HepG2 (cell line): ENCODE results near the gene MRPL38. TPM values are rescaled to one million over a fixed set of nuclear protein-coding genes. Genes with fewer than 3 reads are reported as not detected.
A peak's percentile ranks its signal among the peaks of the same experiment; 100 is the strongest.

Experiments used
- ATF4 ChIP-seq, 2 experiments: fragments of 450-650 bp in 1 of 2; sonication (generic) in 1 of 2; formaldehyde crosslinking; IDR thresholded peaks; 2 replicates each; pipeline versions ENCODE4 v1.5.0 to v1.8.0; 2020 to 2022; ENCODE audit warnings: mild to moderate bottlenecking in 1 of 2, missing genetic modification reagents in 1 of 2
- FOXC1 ChIP-seq: sonication (generic); formaldehyde crosslinking; IDR thresholded peaks from 2 replicates; pipeline ENCODE4 v1.8.0; 2022; ENCODE audit warnings: mild to moderate bottlenecking, missing genetic modification reagents, borderline replicate concordance
- GATAD2A ChIP-seq: IDR thresholded peaks from 2 replicates; pipeline ENCODE4 v1.6.1; 2016
- HDAC6 ChIP-seq: fragments of 200-600 bp; sonication (generic); IDR thresholded peaks from 2 replicates; pipeline ENCODE4 v1.7.0; 2017; ENCODE audit warnings: mild to moderate bottlenecking, antibody characterized with exemption, low read length, low read depth
- JUNB ChIP-seq: sonication (generic); formaldehyde crosslinking; IDR thresholded peaks from 2 replicates; pipeline ENCODE4 v1.8.0; 2022; ENCODE audit warnings: missing genetic modification reagents, mild to moderate bottlenecking, borderline replicate concordance
- MAFF ChIP-seq: IDR thresholded peaks from 2 replicates; pipeline ENCODE4 v1.6.1; 2011; ENCODE audit warnings: low read depth, low read length, improper control_type of control experiment
- RAD21 ChIP-seq: fragments of 450-650 bp; formaldehyde crosslinking; IDR thresholded peaks from 2 replicates; pipeline ENCODE4 v1.5.0; 2020; ENCODE audit warnings: mild to moderate bottlenecking
- RBM22 ChIP-seq: fragments of 200-400 bp; formaldehyde crosslinking; optimal IDR thresholded peaks from 2 replicates; pipeline ENCODE3; 2017; ENCODE audit warnings: mild to moderate bottlenecking, low read length, moderate library complexity
- RFXANK ChIP-seq: IDR thresholded peaks from 2 replicates; pipeline ENCODE4 v1.6.1; 2016
- SIN3B ChIP-seq: fragments of 150-350 bp; IDR thresholded peaks from 2 replicates; pipeline ENCODE4 v1.6.1; 2014; ENCODE audit warnings: low read length
- SP2 ChIP-seq: sonication (generic); formaldehyde crosslinking; IDR thresholded peaks from 2 replicates; pipeline ENCODE4 v1.5.1; 2020; ENCODE audit warnings: mild to moderate bottlenecking, missing genetic modification reagents
- THAP9 ChIP-seq: sonication (generic); formaldehyde crosslinking; IDR thresholded peaks from 2 replicates; pipeline ENCODE4; 2020; ENCODE audit warnings: missing genetic modification reagents, mild to moderate bottlenecking, borderline replicate concordance
- ZBTB20 ChIP-seq: sonication (generic); formaldehyde crosslinking; IDR thresholded peaks from 2 replicates; pipeline ENCODE4 v1.8.1; 2023; ENCODE audit warnings: missing genetic modification reagents, low read depth, mild to moderate bottlenecking, borderline replicate concordance
- ZBTB33 ChIP-seq: sonication (generic); formaldehyde crosslinking; IDR thresholded peaks from 2 replicates; pipeline ENCODE4 v1.4.0; 2020; ENCODE audit warnings: missing genetic modification reagents
- ZNF282 ChIP-seq: fragments of 450-650 bp; IDR thresholded peaks from 2 replicates; pipeline ENCODE4 v1.6.1; 2018; ENCODE audit not compliant: partially characterized antibody
- ZNF83 ChIP-seq: sonication (generic); formaldehyde crosslinking; IDR thresholded peaks from 2 replicates; pipeline ENCODE4 v1.4.0; 2020; ENCODE audit warnings: missing genetic modification reagents, mild to moderate bottlenecking, borderline replicate concordance
- ZNF891 ChIP-seq: sonication (generic); formaldehyde crosslinking; IDR thresholded peaks from 2 replicates; pipeline ENCODE4 v1.5.0; 2020; ENCODE audit warnings: mild to moderate bottlenecking, missing genetic modification reagents
- polyA plus RNA-seq, 8 experiments: library from polyadenylated mRNA; depleted of rRNA in 3 of 8; stranded (reverse) in 7 of 8; unstranded in 1 of 8; fragments of >200 nt; fragmentation: Illumina TruSeq in 4 of 8; extraction: Trizol in 4 of 8; gene quantifications; 2 replicates each; pipeline versions ENCODE4 v1.2.1 to v1.2.3, GENCODE V29; 2011 to 2016; ENCODE audit warnings: low read depth in 4 of 8, missing spikeins in 1 of 8, mixed read lengths in 1 of 8; ENCODE audit not compliant: insufficient read depth in 1 of 8
- total RNA-seq, 5 experiments: library from RNA; depleted of rRNA; stranded (reverse); fragments of >200 nt; fragmentation: Illumina TruSeq; extraction: Trizol; gene quantifications; 2 replicates each; pipeline ENCODE4 v1.2.3, GENCODE V29; 2016; ENCODE audit warnings: low read depth in 1 of 5
- TF ChIP-seq, protein P1 (sequence below): sonication (generic); formaldehyde crosslinking; IDR thresholded peaks from 2 replicates; pipeline ENCODE4 v1.8.0; 2022; ENCODE audit warnings: mild to moderate bottlenecking, missing genetic modification reagents
- TF ChIP-seq, protein P2 (sequence below): IDR thresholded peaks from 2 replicates; pipeline ENCODE4 v1.6.1; 2016; ENCODE audit warnings: missing biosample characterization, missing genetic modification reagents, low read depth

Gene MRPL38
- total and polyA plus RNA-seq, 2 of the 13 experiments (the other 11 are each of a cell fraction or from before 2014, with no cell fraction given), result 83.7 to 125 TPM

GRCh38 chr17:75876190-75876937 is 28.3 kb downstream of the MRPL38 start (continued):
- TF ChIP-seq, protein P1, sequence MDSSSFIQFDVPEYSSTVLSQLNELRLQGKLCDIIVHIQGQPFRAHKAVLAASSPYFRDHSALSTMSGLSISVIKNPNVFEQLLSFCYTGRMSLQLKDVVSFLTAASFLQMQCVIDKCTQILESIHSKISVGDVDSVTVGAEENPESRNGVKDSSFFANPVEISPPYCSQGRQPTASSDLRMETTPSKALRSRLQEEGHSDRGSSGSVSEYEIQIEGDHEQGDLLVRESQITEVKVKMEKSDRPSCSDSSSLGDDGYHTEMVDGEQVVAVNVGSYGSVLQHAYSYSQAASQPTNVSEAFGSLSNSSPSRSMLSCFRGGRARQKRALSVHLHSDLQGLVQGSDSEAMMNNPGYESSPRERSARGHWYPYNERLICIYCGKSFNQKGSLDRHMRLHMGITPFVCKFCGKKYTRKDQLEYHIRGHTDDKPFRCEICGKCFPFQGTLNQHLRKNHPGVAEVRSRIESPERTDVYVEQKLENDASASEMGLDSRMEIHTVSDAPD (CRISPR knock-in tag), result peak; percentile 97
- TF ChIP-seq, protein P2, sequence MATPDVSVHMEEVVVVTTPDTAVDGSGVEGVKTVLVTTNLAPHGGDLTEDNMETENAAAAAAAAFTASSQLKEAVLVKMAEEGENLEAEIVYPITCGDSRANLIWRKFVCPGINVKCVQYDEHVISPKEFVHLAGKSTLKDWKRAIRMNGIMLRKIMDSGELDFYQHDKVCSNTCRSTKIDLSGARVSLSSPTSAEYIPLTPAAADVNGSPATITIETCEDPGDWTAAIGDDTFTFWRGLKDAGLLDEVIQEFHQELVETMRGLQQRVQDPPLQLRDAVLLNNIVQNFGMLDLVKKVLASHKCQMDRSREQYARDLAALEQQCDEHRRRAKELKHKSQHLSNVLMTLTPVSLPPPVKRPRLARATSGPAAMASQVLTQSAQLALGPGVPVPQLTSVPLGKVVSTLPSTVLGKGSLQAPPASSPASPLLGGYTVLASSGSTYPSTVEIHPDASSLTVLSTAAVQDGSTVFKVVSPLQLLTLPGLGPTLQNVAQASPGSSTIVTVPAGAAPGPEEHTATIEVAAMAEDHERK (CRISPR knock-in tag), result no peak
- TF ChIP-seq RFXANK (CRISPR knock-in tag), result no peak
- peak in 1 of 2 experiments; percentile 29; a peak in 1 of 4 replicates for TF ChIP-seq ATF4 (CRISPR knock-in tag; IDR thresholded peaks at IDR 0.05)
- peak; percentile 94; the same call in 1 of the 2 replicates for TF ChIP-seq ZNF83 (CRISPR knock-in tag)
- 0 out of 2 replicates have a peak, but pooled peaks have one; percentile 13 for TF ChIP-seq MAFF
- no peak for TF ChIP-seq HDAC6
- TF ChIP-seq SIN3B, result 0 out of 2 replicates have a peak, but pooled peaks have one; percentile 14
- TF ChIP-seq THAP9 (CRISPR knock-in tag), result peak; percentile 79
- TF ChIP-seq RAD21 (CRISPR knock-in tag), result peak; percentile 77; the same call in 1 of the 2 replicates
- peak; percentile 96 for TF ChIP-seq GATAD2A (CRISPR knock-in tag)
- TF ChIP-seq JUNB (CRISPR knock-in tag), result no peak
- peak; percentile 98 for TF ChIP-seq FOXC1
- peak; percentile 98 for TF ChIP-seq ZNF891 (CRISPR knock-in tag)
- no peak for TF ChIP-seq SP2
- TF ChIP-seq ZNF282, result no peak
- TF ChIP-seq ZBTB20, result peak; percentile 90; the same call in 1 of the 2 replicates
- TF ChIP-seq RBM22, result peak; percentile 93
- TF ChIP-seq ZBTB33, result peak; percentile 71; the same call in 1 of the 2 replicates
